Keratinocyte (primary cell): ENCODE data around the gene ZNF831.

Experiments used
- EZH2 ChIP-seq: IDR thresholded peaks from one replicate; pipeline ENCODE4 v1.6.1; 2012; ENCODE audit warnings: inconsistent platforms, mild to moderate bottlenecking, low read length, moderate library complexity
- TF ChIP-seq, protein P1 (sequence below), 3 experiments: IDR thresholded peaks in 1 of 3; conservative IDR thresholded peaks in 1 of 3; optimal IDR thresholded peaks in 1 of 3; 2 replicates in 2 of 3; 3 replicates in 1 of 3; pipeline versions ENCODE3 to v1.5.1; 2011; ENCODE audit warnings: low read length in 3 of 3, mild to moderate bottlenecking in 3 of 3, moderate library complexity in 2 of 3, control low read depth in 1 of 3, inconsistent platforms in 1 of 3; ENCODE audit not compliant: insufficient read depth in 2 of 3; ENCODE audit errors: extremely low read depth in 1 of 3

DNA sequence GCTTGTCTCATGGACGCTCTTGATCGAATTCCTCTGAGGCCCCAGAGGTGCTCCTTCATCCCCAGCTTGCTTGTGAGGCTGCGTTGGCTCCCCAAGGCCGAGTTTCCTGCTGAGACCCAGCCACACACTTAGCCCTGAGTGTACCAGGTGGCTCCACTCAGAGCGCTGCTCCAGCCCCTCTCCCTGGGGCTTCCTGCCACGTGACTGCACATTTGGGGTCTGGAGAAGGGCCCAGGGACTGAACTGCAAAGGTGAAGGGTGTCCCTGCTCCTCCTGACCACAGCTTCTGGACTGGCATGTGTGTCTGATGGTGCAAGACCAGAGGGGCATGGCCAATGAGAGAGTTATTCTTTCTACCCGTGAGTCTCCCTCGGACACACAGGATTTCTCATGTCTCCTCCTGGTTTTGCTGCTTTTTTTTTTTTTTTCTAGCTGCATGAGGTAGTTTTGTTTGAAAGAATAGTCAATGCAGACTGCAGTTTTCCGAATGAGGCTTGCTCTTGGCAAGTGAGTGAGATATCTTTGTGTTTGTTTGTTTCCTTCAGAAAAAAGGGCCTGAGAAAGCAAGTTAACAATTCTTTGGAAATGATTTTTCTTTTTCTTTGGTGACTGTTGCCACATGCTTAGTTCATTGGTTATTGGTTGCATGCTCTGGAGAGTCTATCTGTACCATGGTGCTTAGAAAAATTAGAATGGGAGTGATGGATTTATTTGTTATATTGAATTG is 3.1 kb upstream of the ZNF831 start:
- TF ChIP-seq, protein P1, sequence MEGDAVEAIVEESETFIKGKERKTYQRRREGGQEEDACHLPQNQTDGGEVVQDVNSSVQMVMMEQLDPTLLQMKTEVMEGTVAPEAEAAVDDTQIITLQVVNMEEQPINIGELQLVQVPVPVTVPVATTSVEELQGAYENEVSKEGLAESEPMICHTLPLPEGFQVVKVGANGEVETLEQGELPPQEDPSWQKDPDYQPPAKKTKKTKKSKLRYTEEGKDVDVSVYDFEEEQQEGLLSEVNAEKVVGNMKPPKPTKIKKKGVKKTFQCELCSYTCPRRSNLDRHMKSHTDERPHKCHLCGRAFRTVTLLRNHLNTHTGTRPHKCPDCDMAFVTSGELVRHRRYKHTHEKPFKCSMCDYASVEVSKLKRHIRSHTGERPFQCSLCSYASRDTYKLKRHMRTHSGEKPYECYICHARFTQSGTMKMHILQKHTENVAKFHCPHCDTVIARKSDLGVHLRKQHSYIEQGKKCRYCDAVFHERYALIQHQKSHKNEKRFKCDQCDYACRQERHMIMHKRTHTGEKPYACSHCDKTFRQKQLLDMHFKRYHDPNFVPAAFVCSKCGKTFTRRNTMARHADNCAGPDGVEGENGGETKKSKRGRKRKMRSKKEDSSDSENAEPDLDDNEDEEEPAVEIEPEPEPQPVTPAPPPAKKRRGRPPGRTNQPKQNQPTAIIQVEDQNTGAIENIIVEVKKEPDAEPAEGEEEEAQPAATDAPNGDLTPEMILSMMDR (optimal IDR thresholded peaks at IDR 0.05 in 1 of 3, IDR thresholded peaks at IDR 0.05 in 1 of 3, conservative IDR thresholded peaks at IDR 0.05 in 1 of 3; ENCODE audit: extremely low read depth in 1 of 3, insufficient read depth in 2 of 3, low read length in 3 of 3) = no peak
- TF ChIP-seq EZH2 = no peak
